H1 (cell line): ENCODE data around the gene ANKS1B. TPM values are rescaled to one million over a fixed set of nuclear protein-coding genes. Genes with fewer than 3 reads are reported as not detected.

ENCODE experiments used
- BRCA1 ChIP-seq: IDR thresholded peaks from 2 replicates; pipeline ENCODE4 v1.6.1; 2012; ENCODE audit warnings: low read depth, low read length, improper control_type of control experiment
- CBX8 ChIP-seq: fragments of 300-800, 300-1000 bp; sonication (generic); IDR thresholded peaks from 2 replicates; pipeline ENCODE4 v1.7.1; 2016; ENCODE audit warnings: low read depth, low read length, borderline replicate concordance
- SIX5 ChIP-seq: IDR thresholded peaks from 2 replicates; pipeline ENCODE4 v1.6.1; 2011; ENCODE audit warnings: mild to moderate bottlenecking, low read depth, low read length
- TAF1 ChIP-seq: IDR thresholded peaks from 2 replicates; pipeline ENCODE4 v1.6.1; 2011; ENCODE audit warnings: mild to moderate bottlenecking, low read depth, low read length
- polyA plus RNA-seq, 7 experiments: library from polyadenylated mRNA; depleted of rRNA in 3 of 7; stranded (reverse) in 5 of 7; unstranded in 2 of 7; fragments of >200 nt in 5 of 7; fragments of 200-250 nt in 2 of 7; gene quantifications; 1 replicate in 5 of 7; 2 replicates in 1 of 7; 4 replicates in 1 of 7; pipeline versions ENCODE4 v1.2.1 to v1.2.3, GENCODE V29; 2011 to 2013; ENCODE audit warnings: missing spikeins in 2 of 7, mixed read lengths in 2 of 7
- total RNA-seq: library from RNA; stranded (reverse); fragmentation: NEBNext Ultra II Directional; extraction: Animal tissue kit (Norgen Biotek cat#: 25700); gene quantifications from 2 replicates; pipeline ENCODE4 v1.2.1, GENCODE V29; 2021
- TF ChIP-seq, protein P1 (sequence below): IDR thresholded peaks from 2 replicates; pipeline ENCODE4 v1.6.1; 2012; ENCODE audit warnings: inconsistent platforms

Gene ANKS1B
- total and polyA plus RNA-seq, 2 of the 8 experiments (the other 6 are each of a cell fraction or from before 2014, with no cell fraction given), result 2.7 to 6.1 TPM

DNA sequence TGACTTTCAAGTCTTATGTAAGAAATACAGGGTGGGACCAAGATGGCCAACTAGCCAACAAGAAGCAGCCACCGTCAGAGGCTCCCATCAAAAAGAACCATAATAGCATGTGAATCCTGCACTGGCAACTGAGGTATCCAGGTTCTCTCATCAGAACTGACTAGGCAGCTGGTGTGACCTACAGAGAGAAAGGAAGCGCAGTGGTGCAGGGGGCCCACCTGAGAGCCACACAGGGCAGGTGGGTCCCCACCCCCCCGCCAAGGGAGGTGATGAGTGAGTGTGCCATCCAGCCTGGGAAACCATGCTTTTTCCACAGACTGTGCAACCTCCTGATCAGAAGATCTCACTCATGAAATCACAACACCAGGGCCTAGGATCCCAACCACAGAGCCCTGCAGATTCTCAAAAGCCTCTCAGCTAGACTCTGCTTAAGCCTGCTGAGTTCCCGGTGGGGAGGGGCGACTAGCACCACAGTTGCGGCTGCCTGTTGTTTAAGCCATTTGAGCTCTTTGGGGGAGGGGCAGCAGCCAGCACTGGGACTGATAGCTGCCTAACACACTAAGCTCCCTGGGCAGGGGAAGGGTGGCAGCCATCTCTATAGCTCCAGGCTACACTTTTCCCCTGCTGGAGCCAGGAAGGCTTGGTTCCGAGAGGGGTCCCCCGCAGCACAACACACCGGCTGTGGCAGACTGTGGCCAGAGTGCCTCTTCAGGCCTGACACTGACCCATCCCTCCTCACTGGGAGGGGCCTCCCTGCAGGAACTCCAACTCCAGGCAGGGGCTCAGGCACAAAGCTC is 261.8 kb downstream of the ANKS1B start (continued):
- TF ChIP-seq BRCA1 (no peak), CBX8 (no peak), SIX5 (no peak), TAF1 (no peak)
- TF ChIP-seq, protein P1, sequence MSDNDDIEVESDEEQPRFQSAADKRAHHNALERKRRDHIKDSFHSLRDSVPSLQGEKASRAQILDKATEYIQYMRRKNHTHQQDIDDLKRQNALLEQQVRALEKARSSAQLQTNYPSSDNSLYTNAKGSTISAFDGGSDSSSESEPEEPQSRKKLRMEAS, result no peak
- TF ChIP-seq, all 59 proteins: peak for 5
